Stimulated activated naive CD8-positive, alpha-beta T cell treated with anti-CD3 and anti-CD28 coated beads, Interleukin-15, amount 100 ng/mL, for 72 hours (primary cell): ENCODE measurements around the gene PIK3R6.
A peak's percentile ranks its signal among the peaks of the same experiment; 100 is the strongest.

Source experiments
- ATAC-seq: fragments of 150-1000 bp; cut with Tn5 transposase; 2 replicates; pipeline ENCODE4 v1.10.0; 2021; ENCODE audit warnings: mild to moderate bottlenecking, moderate library complexity
- DNase-seq, 2 donors: peaks; one replicate each; pipeline ENCODE4 v3.0.0; 2021 to 2022
- H3K27ac Mint-ChIP-seq, 2 donors: one replicate each; pipeline ENCODE4 v1.8.0; 2022; ENCODE audit warnings: mild to moderate bottlenecking in 2 of 2, mixed read lengths in 2 of 2, moderate library complexity in 2 of 2
- H3K27me3 Mint-ChIP-seq: one replicate; pipeline ENCODE4 v1.8.0; 2022; ENCODE audit warnings: mixed read lengths
- H3K4me1 Mint-ChIP-seq: one replicate; pipeline ENCODE4 v1.8.0; 2022; ENCODE audit warnings: mild to moderate bottlenecking, mixed read lengths
- H3K4me3 Mint-ChIP-seq, 2 donors: one replicate each; pipeline ENCODE4 v1.8.0; 2022; ENCODE audit warnings: mild to moderate bottlenecking in 2 of 2, mixed read lengths in 2 of 2, moderate library complexity in 1 of 2
- H3K9me3 Mint-ChIP-seq, 2 donors: one replicate each; pipeline ENCODE4 v1.8.0; 2022; ENCODE audit warnings: mixed read lengths in 2 of 2

The PIK3R6 gene

GRCh38 chr17:8791910-8792270, 75.6 kb downstream of the PIK3R6 start:
- DNase-seq = peak in 1 of 2 donors; percentile 31
- no peak overlapping the region for H3K27ac Mint-ChIP-seq
- H3K9me3 Mint-ChIP-seq = peaks cover 0 to 21% of the 10 kb centered on the region in 2 donors
- peak; percentile 72 for ATAC-seq
- no peak overlapping the region for H3K4me3 Mint-ChIP-seq
- H3K4me1 Mint-ChIP-seq = no peaks in the 10 kb centered on the region
- H3K27me3 Mint-ChIP-seq = peaks cover 11% of the 10 kb centered on the region

- Mint-ChIP-seq H3K27ac (no peak overlapping the region), H3K27me3 (peaks cover 11% of the 10 kb centered on the region), H3K4me3 (no peak overlapping the region), H3K9me3 (peaks cover 0 to 21% of the 10 kb centered on the region in 2 donors), H3K4me1 (no peaks in the 10 kb centered on the region)
- DNase-seq = no peak
- ATAC-seq = no peak
Observed at GRCh38 chr17:8791248-8791909, 76.1 kb downstream of the PIK3R6 start.

- Mint-ChIP-seq H3K9me3 (peaks cover 0 to 21% of the 10 kb centered on the region in 2 donors), H3K4me3 (no peak overlapping the region), H3K27ac (peak overlapping the region in 1 of 2 donors; percentile 30), H3K27me3 (peaks cover 11% of the 10 kb centered on the region), H3K4me1 (peaks cover 6% of the 10 kb centered on the region)
- DNase-seq = no peak
- ATAC-seq = no peak
Observed at GRCh38 chr17:8789743-8790142, 77.7 kb downstream of the PIK3R6 start.

- H3K9me3 Mint-ChIP-seq = peaks cover 0 to 21% of the 10 kb centered on the region in 2 donors
- no peak for ATAC-seq
- peaks cover 11% of the 10 kb centered on the region for H3K27me3 Mint-ChIP-seq
- H3K4me1 Mint-ChIP-seq = peaks cover 6% of the 10 kb centered on the region
- no peak for DNase-seq
- H3K27ac Mint-ChIP-seq = no peak overlapping the region
- no peak overlapping the region for H3K4me3 Mint-ChIP-seq
Observed at GRCh38 chr17:8788998-8789397, 78.5 kb downstream of the PIK3R6 start.

- peaks cover 19% of the 10 kb centered on the region for H3K4me1 Mint-ChIP-seq
- H3K4me3 Mint-ChIP-seq = no peak overlapping the region
- ATAC-seq (no peak), DNase-seq (peak; percentile 42 to 49)
- no peaks in the 10 kb centered on the region for H3K9me3 Mint-ChIP-seq
- H3K27ac Mint-ChIP-seq = no peak overlapping the region
- peaks cover 11% of the 10 kb centered on the region for H3K27me3 Mint-ChIP-seq
Observed at GRCh38 chr17:8785547-8786413, 81.7 kb downstream of the PIK3R6 start.

- Mint-ChIP-seq H3K27ac (no peak overlapping the region), H3K27me3 (peaks cover under 1% of the 10 kb centered on the region)
Observed at GRCh38 chr17:8782176-8782575, 85.3 kb downstream of the PIK3R6 start.

GRCh38 chr17:8781776-8782175, 85.7 kb downstream of the PIK3R6 start:
- ATAC-seq = no peak
- Mint-ChIP-seq H3K27me3 (peaks cover 5% of the 10 kb centered on the region), H3K4me1 (peaks cover 19% of the 10 kb centered on the region), H3K9me3 (peaks cover 0 to 5% of the 10 kb centered on the region in 2 donors), H3K27ac (no peak overlapping the region), H3K4me3 (no peak overlapping the region)
- no peak for DNase-seq

More at GRCh38 chr17:8782176-8782575, 85.3 kb downstream of the PIK3R6 start:
- Mint-ChIP-seq H3K4me3 (no peak overlapping the region), H3K9me3 (peaks cover 0 to 3% of the 10 kb centered on the region in 2 donors), H3K4me1 (peaks cover 19% of the 10 kb centered on the region)
- DNase-seq (no peak), ATAC-seq (no peak)

GRCh38 chr17:8776881-8777280, 90.6 kb downstream of the PIK3R6 start:
- Mint-ChIP-seq H3K27ac (no peak overlapping the region), H3K27me3 (peaks cover 23% of the 10 kb centered on the region), H3K4me3 (no peak overlapping the region), H3K4me1 (peaks cover 11% of the 10 kb centered on the region), H3K9me3 (peaks cover 0 to 5% of the 10 kb centered on the region in 2 donors)
- ATAC-seq = no peak
- no peak for DNase-seq

- ATAC-seq = no peak
- Mint-ChIP-seq H3K27me3 (peaks cover 23% of the 10 kb centered on the region), H3K9me3 (peaks cover 0 to 5% of the 10 kb centered on the region in 2 donors), H3K27ac (no peak overlapping the region), H3K4me3 (no peak overlapping the region), H3K4me1 (peaks cover 4% of the 10 kb centered on the region)
- DNase-seq = no peak
Observed at GRCh38 chr17:8776248-8776647, 91.2 kb downstream of the PIK3R6 start.

- Mint-ChIP-seq H3K4me3 (no peak overlapping the region), H3K27me3 (peaks cover 18% of the 10 kb centered on the region), H3K27ac (no peak overlapping the region), H3K9me3 (no peaks in the 10 kb centered on the region), H3K4me1 (no peaks in the 10 kb centered on the region)
- no peak for DNase-seq
- ATAC-seq = no peak
Observed at GRCh38 chr17:8766731-8767130, 100.7 kb downstream of the PIK3R6 start.

- Mint-ChIP-seq H3K27me3 (peaks cover 25% of the 10 kb centered on the region), H3K4me3 (no peak overlapping the region), H3K27ac (no peak overlapping the region), H3K9me3 (no peaks in the 10 kb centered on the region), H3K4me1 (no peaks in the 10 kb centered on the region)
- DNase-seq (no peak), ATAC-seq (no peak)
Observed at GRCh38 chr17:8762012-8762411, 105.5 kb downstream of the PIK3R6 start.

GRCh38 chr17:8758137-8758596, 109.3 kb downstream of the PIK3R6 start, which contains the start of gene SPDYE4:
TSS of gene SPDYE4 (minus strand) at chr17:8758546. CDS start at chr17:8758382, 164 bp downstream.
- Mint-ChIP-seq H3K27ac (no peak within 1 kb of the TSS), H3K4me1 (no peaks in the 10 kb centered on the region), H3K27me3 (peaks cover 48% of the 10 kb centered on the region), H3K4me3 (no peak within 1 kb of the TSS), H3K9me3 (no peaks in the 10 kb centered on the region)
- DNase-seq (no peak), ATAC-seq (no peak)

GRCh38 chr17:8757189-8757588, 110.3 kb downstream of the PIK3R6 start:
- Mint-ChIP-seq H3K4me3 (no peak overlapping the region), H3K4me1 (no peaks in the 10 kb centered on the region), H3K27ac (no peak overlapping the region), H3K27me3 (peaks cover 48% of the 10 kb centered on the region), H3K9me3 (no peaks in the 10 kb centered on the region)
- DNase-seq = no peak
- no peak for ATAC-seq

GRCh38 chr17:8755590-8756255, 111.8 kb downstream of the PIK3R6 start:
- peaks cover 40% of the 10 kb centered on the region for H3K27me3 Mint-ChIP-seq

GRCh38 chr17:8754890-8755289, 112.6 kb downstream of the PIK3R6 start:
- ATAC-seq = no peak
- no peak for DNase-seq
- no peaks in the 10 kb centered on the region for H3K9me3 Mint-ChIP-seq
- H3K4me1 Mint-ChIP-seq = no peaks in the 10 kb centered on the region
- peaks cover 37% of the 10 kb centered on the region for H3K27me3 Mint-ChIP-seq
- H3K27ac Mint-ChIP-seq = no peak overlapping the region
- H3K4me3 Mint-ChIP-seq = no peak overlapping the region

More at GRCh38 chr17:8755590-8756255, 111.8 kb downstream of the PIK3R6 start:
- DNase-seq (no peak), ATAC-seq (no peak)
- Mint-ChIP-seq H3K9me3 (no peaks in the 10 kb centered on the region), H3K27ac (peak overlapping the region in 1 of 2 donors; percentile 23), H3K4me1 (no peaks in the 10 kb centered on the region), H3K4me3 (no peak overlapping the region)
